ENCODE results near the gene C2CD4C. TPM values are rescaled to one million over a fixed set of nuclear protein-coding genes. Genes with fewer than 3 reads are reported as not detected.

C2CD4C gene
- total RNA-seq, 1 experiment from 2014 or later, result 1.8 TPM

DNA sequence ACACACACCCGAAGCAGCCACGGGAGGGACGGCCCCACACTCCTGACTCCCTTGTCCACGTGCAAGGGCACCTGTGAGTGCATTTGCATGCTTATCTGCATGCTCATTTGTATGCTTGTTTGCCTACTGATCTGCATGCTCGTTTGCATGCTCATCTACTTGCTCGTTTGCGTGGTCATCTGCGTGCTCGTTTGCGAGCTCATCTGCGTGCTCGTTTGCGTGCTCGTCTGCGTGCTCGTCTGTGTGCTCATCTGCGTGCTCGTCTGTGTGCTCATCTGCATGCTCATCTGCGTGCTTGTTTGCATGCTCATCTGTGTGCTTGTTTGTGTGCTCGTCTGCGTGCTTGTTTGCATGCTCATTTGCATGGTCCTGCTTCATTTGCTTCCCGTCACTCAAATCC lies 28.1 kb upstream of the C2CD4C start:
- Histone ChIP-seq H3K27ac (ENCODE audit: low read depth, low read length, poor library complexity, severe bottlenecking) (no peak overlapping the region), H3K27me3 (replicated peaks; ENCODE audit: insufficient read depth, low read depth, low read length, poor library complexity) (no peaks in the 10 kb centered on the region), H3K4me3 (ENCODE audit: low read depth, low read length, poor library complexity, severe bottlenecking) (no peak overlapping the region), H3K9me3 (ENCODE audit: low read depth, low read length, poor library complexity, severe bottlenecking) (no peaks in the 10 kb centered on the region), H3K4me1 (ENCODE audit: insufficient read depth, low read length, poor library complexity, severe bottlenecking) (no peaks in the 10 kb centered on the region), H3K36me3 (ENCODE audit: insufficient read depth, low read length, poor library complexity, severe bottlenecking) (no peaks in the 10 kb centered on the region)
- DNase-seq (ENCODE audit: low spot score), result no peak
- TF ChIP-seq, protein P1, sequence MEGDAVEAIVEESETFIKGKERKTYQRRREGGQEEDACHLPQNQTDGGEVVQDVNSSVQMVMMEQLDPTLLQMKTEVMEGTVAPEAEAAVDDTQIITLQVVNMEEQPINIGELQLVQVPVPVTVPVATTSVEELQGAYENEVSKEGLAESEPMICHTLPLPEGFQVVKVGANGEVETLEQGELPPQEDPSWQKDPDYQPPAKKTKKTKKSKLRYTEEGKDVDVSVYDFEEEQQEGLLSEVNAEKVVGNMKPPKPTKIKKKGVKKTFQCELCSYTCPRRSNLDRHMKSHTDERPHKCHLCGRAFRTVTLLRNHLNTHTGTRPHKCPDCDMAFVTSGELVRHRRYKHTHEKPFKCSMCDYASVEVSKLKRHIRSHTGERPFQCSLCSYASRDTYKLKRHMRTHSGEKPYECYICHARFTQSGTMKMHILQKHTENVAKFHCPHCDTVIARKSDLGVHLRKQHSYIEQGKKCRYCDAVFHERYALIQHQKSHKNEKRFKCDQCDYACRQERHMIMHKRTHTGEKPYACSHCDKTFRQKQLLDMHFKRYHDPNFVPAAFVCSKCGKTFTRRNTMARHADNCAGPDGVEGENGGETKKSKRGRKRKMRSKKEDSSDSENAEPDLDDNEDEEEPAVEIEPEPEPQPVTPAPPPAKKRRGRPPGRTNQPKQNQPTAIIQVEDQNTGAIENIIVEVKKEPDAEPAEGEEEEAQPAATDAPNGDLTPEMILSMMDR (conservative IDR thresholded peaks at IDR 0.05; ENCODE audit: low read depth, low read length), result no peak
- no peak for TF ChIP-seq EZH2 (IDR thresholded peaks at IDR 0.05; ENCODE audit: borderline replicate concordance, low read depth, low read length, poor library complexity, severe bottlenecking)
- intact Hi-C loops (cut with micrococcal nuclease; ENCODE audit: unreplicated experiment), result no loop called here
- CTCF ChIA-PET, result no interaction called here
- no TSS peak for BruUV-seq (replicated peaks)
- POLR2A ChIA-PET (ENCODE audit: low non-redundant PET), result no interaction called here

DNA sequence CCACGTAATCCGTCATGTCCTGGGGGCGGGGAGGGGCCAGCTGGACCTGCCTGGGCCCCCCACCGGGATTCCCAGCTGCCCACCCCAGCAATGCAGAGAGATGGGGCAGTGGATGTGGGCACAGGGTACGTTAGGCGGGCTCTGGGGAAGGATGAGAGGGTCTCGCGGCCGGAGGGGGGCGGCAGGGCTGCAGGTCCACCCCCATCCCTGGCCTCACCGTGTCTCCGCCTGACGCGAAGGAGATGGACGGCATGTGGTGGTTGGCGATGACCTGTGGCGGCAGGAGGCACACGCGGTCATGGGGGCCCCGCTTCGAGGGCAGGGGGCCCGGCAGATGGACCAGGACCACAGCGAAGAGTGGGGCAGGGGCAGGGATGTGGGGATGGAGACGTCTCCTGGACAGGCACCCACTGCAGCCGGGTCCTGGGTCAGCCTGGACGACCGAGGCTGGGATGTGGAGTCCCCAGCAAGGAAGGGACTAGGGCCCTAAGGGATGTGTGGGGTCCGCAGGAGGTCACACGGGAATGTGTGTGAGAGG lies 27.5 kb upstream of the C2CD4C start:
- no peak for DNase-seq (ENCODE audit: low spot score)
- no peaks in the 10 kb centered on the region for H3K27me3 ChIP-seq (replicated peaks; ENCODE audit: insufficient read depth, low read depth, low read length, poor library complexity)
- no peaks in the 10 kb centered on the region for H3K9me3 ChIP-seq (ENCODE audit: low read depth, low read length, poor library complexity, severe bottlenecking)
- TF ChIP-seq, protein P1 (conservative IDR thresholded peaks at IDR 0.05; ENCODE audit: low read depth, low read length), result no peak
- TF ChIP-seq EZH2 (IDR thresholded peaks at IDR 0.05; ENCODE audit: borderline replicate concordance, low read depth, low read length, poor library complexity, severe bottlenecking), result no peak
- H3K4me3 ChIP-seq (ENCODE audit: low read depth, low read length, poor library complexity, severe bottlenecking), result no peak overlapping the region
- intact Hi-C loops (cut with micrococcal nuclease; ENCODE audit: unreplicated experiment), result no loop called here
- POLR2A ChIA-PET (ENCODE audit: low non-redundant PET), result no interaction called here
- no peak overlapping the region for H3K27ac ChIP-seq (ENCODE audit: low read depth, low read length, poor library complexity, severe bottlenecking)
- H3K4me1 ChIP-seq (ENCODE audit: insufficient read depth, low read length, poor library complexity, severe bottlenecking), result no peaks in the 10 kb centered on the region
- BruUV-seq (replicated peaks), result no TSS peak
- CTCF ChIA-PET, result no interaction called here
- H3K36me3 ChIP-seq (ENCODE audit: insufficient read depth, low read length, poor library complexity, severe bottlenecking), result no peaks in the 10 kb centered on the region

DNA sequence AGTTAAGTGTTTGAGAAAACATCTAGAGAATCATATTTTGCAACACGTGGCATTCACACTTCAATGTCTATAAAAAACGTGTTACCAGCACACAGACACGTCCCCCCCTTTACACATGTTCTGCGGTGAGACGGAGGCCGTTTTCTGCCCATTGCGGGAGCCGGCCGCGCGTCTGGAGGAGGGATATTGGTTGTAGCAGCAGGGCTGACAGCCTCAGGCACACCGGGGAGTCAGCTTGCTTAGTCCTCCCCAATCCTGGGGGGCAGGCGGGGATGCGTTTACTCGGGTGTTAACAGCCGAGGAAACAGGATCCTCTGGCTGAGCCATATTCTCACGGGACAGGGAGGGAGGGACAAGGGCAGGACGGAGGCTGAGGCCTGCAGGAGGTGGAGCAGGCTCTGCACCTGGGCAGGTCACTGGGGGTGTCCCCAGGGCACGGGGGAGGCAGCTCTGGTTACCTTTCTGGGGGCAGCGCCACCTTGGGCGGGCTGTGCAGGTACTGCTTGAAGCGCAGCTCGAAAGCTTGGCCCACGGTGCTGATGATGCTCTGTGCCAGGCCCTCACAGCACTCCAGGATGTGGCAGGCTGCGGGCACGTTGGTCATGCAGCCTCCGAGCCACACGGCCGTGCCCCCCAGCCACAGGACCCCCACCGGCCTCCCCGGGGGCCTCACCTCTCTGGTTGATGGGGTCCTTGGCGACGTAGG lies 26.9 kb upstream of the C2CD4C start:
- POLR2A ChIA-PET (ENCODE audit: low non-redundant PET), result no interaction called here
- no TSS peak for BruUV-seq (replicated peaks)

More for the DNA sequence above, 26.9 kb upstream of the C2CD4C start:
- intact Hi-C loops (cut with micrococcal nuclease; ENCODE audit: unreplicated experiment), result no loop called here
- H3K9me3 ChIP-seq (ENCODE audit: low read depth, low read length, poor library complexity, severe bottlenecking), result no peaks in the 10 kb centered on the region
- TF ChIP-seq, protein P1 (conservative IDR thresholded peaks at IDR 0.05; ENCODE audit: low read depth, low read length), result no peak
- TF ChIP-seq EZH2 (IDR thresholded peaks at IDR 0.05; ENCODE audit: borderline replicate concordance, low read depth, low read length, poor library complexity, severe bottlenecking), result no peak
- no peak overlapping the region for H3K27ac ChIP-seq (ENCODE audit: low read depth, low read length, poor library complexity, severe bottlenecking)
- no peak overlapping the region for H3K4me3 ChIP-seq (ENCODE audit: low read depth, low read length, poor library complexity, severe bottlenecking)
- H3K4me1 ChIP-seq (ENCODE audit: insufficient read depth, low read length, poor library complexity, severe bottlenecking), result no peaks in the 10 kb centered on the region
- H3K36me3 ChIP-seq (ENCODE audit: insufficient read depth, low read length, poor library complexity, severe bottlenecking), result no peaks in the 10 kb centered on the region
- no peaks in the 10 kb centered on the region for H3K27me3 ChIP-seq (replicated peaks; ENCODE audit: insufficient read depth, low read depth, low read length, poor library complexity)
- CTCF ChIA-PET, result no interaction called here
- no peak for DNase-seq (ENCODE audit: low spot score)

All from A673 (cell line).